GM18505 (cell line): ENCODE measurements around the gene GHRHR.

Experiments
- ATAC-seq: cut with Tn5 transposase; IDR thresholded peaks from one replicate; pipeline ENCODE4 v1.9.1; 2021; ENCODE audit not compliant: unreplicated experiment
- POLR2A ChIP-seq: IDR thresholded peaks from 4 replicates; pipeline ENCODE4 v1.6.1; 2011; ENCODE audit warnings: borderline replicate concordance; ENCODE audit not compliant: insufficient read depth, insufficient read length; ENCODE audit errors: extremely low read depth

Gene GHRHR

DNA sequence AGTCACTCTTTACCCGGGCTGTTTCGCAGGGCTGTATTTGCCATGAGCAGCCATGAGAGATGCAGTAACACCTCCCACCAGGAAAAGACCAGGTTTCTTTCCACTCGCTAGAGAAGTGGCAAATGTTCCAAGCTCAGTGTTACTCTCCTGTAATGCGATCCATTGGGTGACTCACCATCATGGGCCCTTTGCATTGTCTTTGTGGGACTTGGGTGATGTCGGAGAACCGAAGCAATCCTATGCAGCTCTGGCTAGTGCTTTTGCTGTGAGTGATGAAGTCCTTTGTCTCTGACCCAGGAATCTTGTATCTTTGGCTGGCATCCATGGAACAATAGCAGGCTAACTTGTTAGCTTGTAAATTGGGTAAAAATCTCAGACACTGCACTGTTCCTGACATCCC lies 40.0 kb downstream of the GHRHR start:
- no peak for ATAC-seq
- no peak for TF ChIP-seq POLR2A

DNA sequence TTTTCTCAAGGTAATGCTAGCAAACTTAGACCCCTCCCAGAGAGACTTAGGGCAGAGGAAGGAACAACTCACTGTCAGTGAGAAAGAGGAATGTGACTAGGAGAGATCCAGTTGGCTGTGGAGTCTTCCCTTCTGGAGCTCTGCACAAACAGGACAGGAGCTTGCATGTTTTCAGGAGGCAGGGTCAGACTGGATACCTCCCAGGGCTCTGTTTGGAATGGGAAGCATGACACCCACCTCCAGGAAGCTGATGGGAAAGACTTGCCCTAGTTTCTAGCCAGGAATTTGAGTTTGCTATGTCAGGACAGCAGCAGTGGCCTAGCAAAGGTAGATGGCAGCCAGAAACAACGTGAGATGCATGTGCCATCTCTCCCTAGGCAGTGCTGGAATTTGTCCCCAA lies 40.6 kb downstream of the GHRHR start:
- no peak for TF ChIP-seq POLR2A
- ATAC-seq: no peak

DNA sequence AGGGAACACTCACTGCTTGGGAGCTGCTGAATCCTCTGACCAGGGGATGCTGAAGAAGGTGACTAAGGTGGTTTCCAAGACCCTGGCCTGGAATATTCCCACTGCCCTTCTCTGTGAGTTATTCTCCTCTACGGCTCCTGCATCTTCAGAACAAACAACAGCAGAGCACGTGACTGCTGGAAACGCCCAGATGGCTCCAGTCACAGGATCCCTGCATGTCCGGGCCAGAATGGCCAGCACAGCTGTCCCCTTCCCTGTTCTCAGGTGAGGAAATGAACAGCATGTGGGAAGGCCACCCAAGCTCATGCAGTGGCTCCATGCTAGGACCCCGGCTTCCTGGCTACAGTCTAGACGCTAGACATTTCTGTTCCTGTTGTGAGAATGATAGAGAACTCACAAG lies 43.1 kb downstream of the GHRHR start:
- TF ChIP-seq POLR2A: no peak
- no peak for ATAC-seq

DNA sequence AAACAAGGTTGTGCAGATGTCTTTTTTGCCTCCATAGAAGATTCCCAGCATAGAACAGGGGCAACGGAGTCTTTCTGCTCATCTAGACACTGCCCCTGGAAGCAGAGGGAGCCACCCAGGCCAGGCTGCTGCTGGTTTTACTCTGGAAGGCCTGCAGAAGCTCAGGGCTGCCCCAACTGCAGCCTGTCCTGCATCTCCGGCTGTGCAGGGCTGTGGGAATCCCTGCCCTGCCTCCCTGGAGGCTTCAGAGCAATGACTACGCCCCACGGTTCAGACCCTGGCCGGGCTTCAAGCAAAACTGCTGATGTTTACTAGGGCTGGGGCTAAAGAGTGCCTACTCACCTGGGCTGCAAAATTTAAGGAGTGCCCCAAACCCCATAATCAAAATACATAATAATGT lies 43.9 kb downstream of the GHRHR start:
- no peak for ATAC-seq
- TF ChIP-seq POLR2A: no peak

DNA sequence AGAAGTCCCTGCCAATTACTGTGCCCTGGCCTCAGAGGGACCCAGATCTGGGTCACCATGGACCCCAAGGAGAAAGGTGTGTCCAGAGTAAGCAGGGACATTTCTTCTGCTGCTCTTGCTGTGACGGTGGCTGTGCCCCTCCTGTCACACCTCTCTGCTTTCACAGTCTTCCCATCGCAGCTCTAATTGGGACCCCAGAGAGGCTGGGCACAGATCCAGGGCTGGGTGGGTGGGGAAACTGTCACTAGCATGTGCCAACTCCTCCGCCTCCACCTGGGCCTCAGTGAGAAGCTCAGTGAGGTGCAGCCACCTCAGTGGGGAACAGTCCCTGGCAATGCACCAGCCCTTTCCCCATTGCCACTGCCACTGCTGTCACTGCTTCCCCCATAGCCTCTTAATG lies 51.1 kb downstream of the GHRHR start:
- TF ChIP-seq POLR2A: no peak
- ATAC-seq: no peak

DNA sequence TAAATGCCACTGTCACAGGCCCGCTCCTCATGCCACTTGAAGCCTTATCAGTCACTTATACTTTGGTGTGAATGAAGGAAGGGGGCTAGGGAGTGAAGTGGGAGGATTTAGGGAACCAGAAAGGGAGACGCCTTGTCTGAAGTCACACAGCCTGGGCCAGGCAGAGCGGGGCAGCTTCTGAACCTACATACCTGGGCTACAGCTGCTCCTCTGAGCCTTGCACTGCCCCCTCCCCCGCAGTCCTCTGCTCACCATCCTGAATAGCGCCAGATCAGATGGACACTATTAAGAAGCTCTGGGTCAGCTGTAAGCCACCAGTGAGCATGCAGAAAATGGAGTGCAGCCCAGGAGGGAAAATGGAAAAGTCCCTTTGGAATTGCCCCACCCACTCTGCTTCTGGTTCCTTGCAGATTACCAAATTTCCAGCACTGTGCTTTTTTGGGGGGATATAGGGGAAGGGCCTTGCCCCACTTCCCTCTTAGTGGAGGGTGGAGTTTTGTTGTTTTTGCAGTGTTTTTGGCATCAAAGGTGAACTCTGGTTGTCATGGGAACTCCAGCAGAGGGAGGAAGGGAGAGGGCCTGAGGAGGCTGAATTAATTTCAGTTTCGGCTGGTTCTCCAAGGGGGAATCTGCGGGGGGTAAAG lies 53.4 kb downstream of the GHRHR start:
- no peak for TF ChIP-seq POLR2A

DNA sequence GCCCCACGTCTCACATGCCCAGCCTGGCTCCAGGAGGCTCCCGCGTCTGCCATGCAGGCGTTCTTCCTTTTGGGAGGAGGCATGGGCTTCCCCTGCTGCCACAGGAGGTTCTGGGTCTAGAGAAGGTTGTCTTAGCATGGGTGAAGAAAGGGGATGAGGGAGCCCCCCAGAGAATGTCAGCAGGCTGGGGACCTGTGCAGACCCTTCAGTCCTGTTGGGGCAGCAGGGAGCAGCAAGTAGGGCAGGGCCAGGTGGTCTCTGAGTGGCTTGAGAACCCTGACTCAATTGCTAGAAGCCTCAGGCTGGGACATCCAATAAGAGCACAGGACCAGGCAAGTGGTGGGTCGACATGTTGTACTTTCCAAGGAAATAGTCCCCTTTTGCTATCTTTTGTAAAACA lies 54.0 kb downstream of the GHRHR start:
- ATAC-seq: no peak
- no peak for TF ChIP-seq POLR2A

More for the DNA sequence above, 53.4 kb downstream of the GHRHR start:
- no peak for ATAC-seq

DNA sequence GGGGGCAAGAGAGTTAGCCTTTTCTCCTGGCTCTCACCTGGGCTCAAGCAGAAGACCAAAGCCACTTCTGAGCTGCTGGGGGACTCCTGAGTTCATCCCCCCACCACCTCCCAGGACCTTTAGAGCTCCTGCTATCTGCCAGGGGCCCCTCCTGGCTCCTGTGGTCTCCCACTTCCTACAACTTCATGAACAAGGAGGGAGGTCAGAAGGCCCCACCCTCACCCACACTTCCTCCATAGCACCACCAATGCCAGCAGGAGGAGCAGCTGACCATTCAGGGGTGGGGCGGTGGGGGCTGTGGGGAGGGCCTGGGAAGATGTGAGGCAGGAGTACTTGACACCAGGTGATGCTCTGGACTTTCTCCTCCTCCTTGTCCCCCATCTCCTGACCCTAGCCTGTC lies 55.8 kb downstream of the GHRHR start:
- TF ChIP-seq POLR2A: no peak
- no peak for ATAC-seq

DNA sequence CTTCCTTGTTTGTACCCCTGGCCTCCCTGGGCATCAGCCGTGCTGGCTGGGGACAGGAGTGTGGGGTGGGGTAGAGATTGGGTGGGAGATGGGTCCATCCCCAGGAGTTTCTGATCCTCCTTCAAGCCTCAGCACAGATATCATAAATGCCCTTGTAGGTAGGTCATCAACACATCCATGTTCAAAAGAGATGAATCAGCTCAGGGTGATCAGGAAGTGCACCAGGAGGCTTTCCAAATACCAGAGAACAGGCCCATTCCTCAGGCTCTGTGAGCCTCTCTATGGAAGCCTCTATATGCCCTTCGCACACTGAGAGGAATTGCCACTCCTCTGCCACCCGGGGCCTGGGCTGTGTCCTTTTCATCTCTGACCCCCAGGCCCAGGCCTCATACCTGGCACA lies 56.4 kb downstream of the GHRHR start:
- TF ChIP-seq POLR2A: no peak

DNA sequence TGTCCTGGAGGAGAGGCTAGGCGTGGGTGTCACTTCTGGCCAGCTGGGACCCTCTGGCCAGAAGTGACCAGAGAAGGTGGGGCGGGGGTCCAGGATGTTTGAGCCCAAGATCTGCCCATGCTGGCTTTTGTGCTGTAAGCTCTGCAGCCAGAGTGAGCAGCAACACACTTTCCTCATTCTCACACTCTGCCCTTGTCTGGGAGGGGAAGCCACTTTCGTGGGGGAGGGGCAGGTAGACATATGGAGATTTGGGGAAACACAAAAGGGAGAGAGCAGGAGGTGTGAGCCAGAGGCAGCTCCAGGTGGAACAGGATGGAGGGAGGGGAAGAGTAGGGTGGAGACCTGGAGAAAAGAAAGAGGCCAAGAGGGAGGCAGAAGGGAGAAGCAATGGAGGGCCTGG lies 56.9 kb downstream of the GHRHR start:
- TF ChIP-seq POLR2A: no peak

More for the DNA sequence above, 56.4 kb downstream of the GHRHR start:
- ATAC-seq: no peak

DNA sequence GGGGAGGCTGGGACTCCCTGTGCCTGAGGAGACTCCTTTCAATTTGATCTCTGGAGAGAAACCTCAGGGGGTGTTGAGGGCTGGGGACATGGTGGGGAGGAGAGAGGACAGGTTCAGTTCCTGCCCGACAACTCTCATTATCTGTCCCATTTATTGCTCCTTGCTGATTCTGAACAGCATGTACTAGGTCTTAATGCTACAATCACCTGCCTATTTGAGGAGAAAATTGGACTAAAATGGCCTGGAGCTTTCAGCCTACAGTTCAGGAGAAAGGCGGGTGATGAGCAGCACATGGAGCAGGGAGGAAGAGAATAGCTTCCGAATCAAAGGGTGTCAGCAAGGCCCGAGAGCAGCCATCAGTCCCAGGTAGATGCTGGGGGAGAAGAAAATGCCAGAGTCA lies 58.4 kb downstream of the GHRHR start:
- TF ChIP-seq POLR2A: no peak
- no peak for ATAC-seq

More for the DNA sequence above, 56.9 kb downstream of the GHRHR start:
- ATAC-seq: no peak

DNA sequence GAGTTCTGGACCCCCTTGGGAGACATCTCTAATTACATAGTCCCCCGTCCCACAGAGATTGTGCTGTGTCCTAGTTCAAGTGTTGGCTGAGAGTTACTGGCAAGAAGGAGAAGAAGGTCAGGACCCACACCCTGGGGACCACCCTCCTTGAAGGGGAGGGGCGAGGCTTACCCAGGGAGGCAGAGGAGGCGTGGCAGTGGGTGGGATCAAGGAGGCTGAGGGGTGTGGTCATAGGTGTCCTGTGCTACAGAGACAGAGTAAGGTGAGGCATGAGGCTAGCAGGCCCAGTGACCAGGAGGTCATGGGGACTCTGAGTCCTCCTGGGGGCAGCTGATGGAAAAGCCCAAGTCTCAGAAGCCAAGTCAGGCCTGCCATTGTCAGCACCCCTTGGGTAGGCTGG lies 59.0 kb downstream of the GHRHR start:
- TF ChIP-seq POLR2A: no peak
- no peak for ATAC-seq

DNA sequence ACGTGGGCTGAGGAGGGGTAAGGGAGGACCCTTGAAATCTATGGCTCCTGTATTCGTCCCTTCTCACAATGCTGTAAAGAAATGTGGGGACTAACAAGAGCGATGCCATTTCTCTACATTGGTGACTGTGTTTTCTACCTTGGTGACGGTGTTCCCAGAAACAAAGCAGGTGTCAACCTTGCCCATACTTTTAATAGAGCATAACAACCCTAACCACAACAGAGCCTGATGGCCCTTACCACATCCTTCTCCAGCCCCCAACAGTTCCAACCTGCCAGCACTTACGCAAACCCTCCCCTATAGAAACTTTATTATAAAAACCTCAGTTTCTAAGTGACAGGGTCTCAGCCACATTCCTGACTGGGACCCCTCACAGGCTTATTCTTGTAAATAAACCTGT lies 60.1 kb downstream of the GHRHR start:
- ATAC-seq: peak; percentile 49
- no peak for TF ChIP-seq POLR2A

DNA sequence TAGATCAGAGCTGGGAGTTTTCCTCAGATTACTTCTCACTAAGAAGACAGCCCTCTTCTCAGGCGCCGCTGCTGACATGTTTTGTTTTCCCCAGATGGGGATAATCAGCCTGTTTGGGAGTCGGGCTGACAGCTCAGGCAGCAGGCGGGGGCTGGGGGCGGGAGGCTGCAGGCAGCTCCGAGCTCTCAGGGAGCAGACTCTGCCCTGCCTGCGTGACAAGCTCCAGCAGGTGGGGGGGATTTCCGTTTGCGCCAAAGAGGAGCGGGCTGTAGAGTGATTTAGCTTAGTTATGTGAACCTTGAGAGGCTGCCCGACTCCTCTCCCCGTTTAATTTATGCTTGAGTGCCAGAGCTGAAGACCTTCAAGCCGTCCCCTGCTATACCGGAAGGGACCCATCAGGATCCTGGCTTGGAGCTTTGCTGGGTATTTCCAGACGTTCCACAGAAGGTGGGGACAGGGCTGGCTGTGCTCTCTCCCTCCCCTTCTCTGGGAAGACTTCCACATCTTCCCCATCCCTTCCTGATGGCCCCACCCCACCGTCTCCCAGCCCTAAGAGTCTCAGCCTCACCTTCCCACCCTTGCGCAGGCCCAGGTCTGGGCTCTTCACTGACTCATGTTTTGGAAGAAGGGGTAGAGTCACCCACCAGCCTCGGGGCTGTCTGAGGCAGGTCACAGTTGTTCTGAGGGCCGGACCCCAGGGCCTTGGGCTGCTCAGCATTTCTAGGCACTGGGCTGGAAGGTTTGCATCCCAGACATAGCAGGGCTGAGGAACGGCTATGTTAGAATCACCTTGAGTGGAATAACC lies 63.6 kb downstream of the GHRHR start:
- TF ChIP-seq POLR2A: no peak
- ATAC-seq: no peak
